ENCODE data around the gene ASIC4.

ASIC4 gene

GRCh38 chr2:219502618-219503017, 11.7 kb upstream of the ASIC4 start:
- H3K36me3 ChIP-seq (ENCODE audit: insufficient read depth, low read depth, low read length) = peaks cover 10% of the 10 kb centered on the region; the same call in 1 of the 2 replicates
- H3K27me3 ChIP-seq (ENCODE audit: insufficient read depth, low read length) = peaks cover 5% of the 10 kb centered on the region
- peaks cover 28% of the 10 kb centered on the region; the same call in 1 of the 2 replicates for H3K4me1 ChIP-seq (ENCODE audit: insufficient read depth, low read length)
- H3K9ac ChIP-seq (ENCODE audit: low read depth, low read length) = no peak overlapping the region
- H3K4me3 ChIP-seq (ENCODE audit: low read length) = no peak overlapping the region
- no peak overlapping the region for H3K27ac ChIP-seq (ENCODE audit: low read length)
- no peaks in the 10 kb centered on the region for H3K9me3 ChIP-seq (ENCODE audit: insufficient read depth, low read depth, low read length)

- H3K9me3 ChIP-seq (ENCODE audit: insufficient read depth, low read depth, low read length) = no peaks in the 10 kb centered on the region
- H3K9ac ChIP-seq (ENCODE audit: low read depth, low read length) = no peak overlapping the region; the same call in 1 of the 2 replicates
- H3K27me3 ChIP-seq (ENCODE audit: insufficient read depth, low read length) = peaks cover 7% of the 10 kb centered on the region; the same call in 1 of the 2 replicates
- H3K4me1 ChIP-seq (ENCODE audit: insufficient read depth, low read length) = peaks cover 28% of the 10 kb centered on the region; the same call in 1 of the 2 replicates
- H3K27ac ChIP-seq (ENCODE audit: low read length) = no peak overlapping the region
- no peak overlapping the region for H3K4me3 ChIP-seq (ENCODE audit: low read length)
- peaks cover 10% of the 10 kb centered on the region; the same call in 1 of the 2 replicates for H3K36me3 ChIP-seq (ENCODE audit: insufficient read depth, low read depth, low read length)
These were observed 8.7 kb upstream of the ASIC4 start for GRCh38 chr2:219505585-219505984.

- peak overlapping the region; percentile 69; the same call in 1 of the 2 replicates for H3K9ac ChIP-seq (ENCODE audit: low read depth, low read length)
These were observed 8.0 kb upstream of the ASIC4 start for GRCh38 chr2:219506153-219506801.

GRCh38 chr2:219506802-219507526, 7.3 kb upstream of the ASIC4 start:
- peaks cover 10% of the 10 kb centered on the region; the same call in 1 of the 2 replicates for H3K36me3 ChIP-seq (ENCODE audit: insufficient read depth, low read depth, low read length)
- peaks cover 21% of the 10 kb centered on the region for H3K27me3 ChIP-seq (ENCODE audit: insufficient read depth, low read length)
- H3K4me1 ChIP-seq (ENCODE audit: insufficient read depth, low read length) = peaks cover 31% of the 10 kb centered on the region; the same call in 1 of the 2 replicates
- H3K9me3 ChIP-seq (ENCODE audit: insufficient read depth, low read depth, low read length) = no peaks in the 10 kb centered on the region
- peak overlapping the region; percentile 69; the same call in 1 of the 2 replicates for H3K9ac ChIP-seq (ENCODE audit: low read depth, low read length)
- H3K4me3 ChIP-seq (ENCODE audit: low read length) = peak overlapping the region; percentile 37; the same call in 1 of the 2 replicates
- peak overlapping the region; percentile 97 for H3K27ac ChIP-seq (ENCODE audit: low read length)

More at GRCh38 chr2:219506153-219506801, 8.0 kb upstream of the ASIC4 start:
- H3K27ac ChIP-seq (ENCODE audit: low read length) = peak overlapping the region; percentile 97
- H3K36me3 ChIP-seq (ENCODE audit: insufficient read depth, low read depth, low read length) = peaks cover 10% of the 10 kb centered on the region; the same call in 1 of the 2 replicates
- no peaks in the 10 kb centered on the region for H3K9me3 ChIP-seq (ENCODE audit: insufficient read depth, low read depth, low read length)
- H3K27me3 ChIP-seq (ENCODE audit: insufficient read depth, low read length) = peaks cover 14% of the 10 kb centered on the region; the same call in 1 of the 2 replicates
- peaks cover 29% of the 10 kb centered on the region; the same call in 1 of the 2 replicates for H3K4me1 ChIP-seq (ENCODE audit: insufficient read depth, low read length)
- peak overlapping the region; percentile 37; the same call in 1 of the 2 replicates for H3K4me3 ChIP-seq (ENCODE audit: low read length)

- Histone ChIP-seq H3K27ac (ENCODE audit: low read length) (peak overlapping the region; percentile 97), H3K4me3 (ENCODE audit: low read length) (peak overlapping the region; percentile 37; the same call in 1 of the 2 replicates), H3K36me3 (ENCODE audit: insufficient read depth, low read depth, low read length) (peaks cover 10% of the 10 kb centered on the region; the same call in 1 of the 2 replicates), H3K9me3 (ENCODE audit: insufficient read depth, low read depth, low read length) (no peaks in the 10 kb centered on the region), H3K27me3 (ENCODE audit: insufficient read depth, low read length) (peaks cover 30% of the 10 kb centered on the region), H3K9ac (ENCODE audit: low read depth, low read length) (peak overlapping the region; percentile 69; the same call in 1 of the 2 replicates), H3K4me1 (ENCODE audit: insufficient read depth, low read length) (peaks cover 33% of the 10 kb centered on the region; the same call in 1 of the 2 replicates)
These were observed 6.5 kb upstream of the ASIC4 start for GRCh38 chr2:219507581-219508443.

- peaks cover 36% of the 10 kb centered on the region; the same call in 1 of the 2 replicates for H3K4me1 ChIP-seq (ENCODE audit: insufficient read depth, low read length)
- H3K27me3 ChIP-seq (ENCODE audit: insufficient read depth, low read length) = peaks cover 35% of the 10 kb centered on the region
- peaks cover 10% of the 10 kb centered on the region; the same call in 1 of the 2 replicates for H3K36me3 ChIP-seq (ENCODE audit: insufficient read depth, low read depth, low read length)
- no peak overlapping the region for H3K27ac ChIP-seq (ENCODE audit: low read length)
- H3K9ac ChIP-seq (ENCODE audit: low read depth, low read length) = no peak overlapping the region
- H3K9me3 ChIP-seq (ENCODE audit: insufficient read depth, low read depth, low read length) = no peaks in the 10 kb centered on the region
- H3K4me3 ChIP-seq (ENCODE audit: low read length) = no peak overlapping the region
These were observed 5.9 kb upstream of the ASIC4 start for GRCh38 chr2:219508444-219508734.

GRCh38 chr2:219508971-219509779, 5.1 kb upstream of the ASIC4 start:
- H3K9me3 ChIP-seq (ENCODE audit: insufficient read depth, low read depth, low read length) = no peaks in the 10 kb centered on the region
- H3K9ac ChIP-seq (ENCODE audit: low read depth, low read length) = peak overlapping the region; percentile 42; the same call in 1 of the 2 replicates
- H3K27ac ChIP-seq (ENCODE audit: low read length) = no peak overlapping the region
- H3K4me3 ChIP-seq (ENCODE audit: low read length) = peak overlapping the region; percentile 68; the same call in 1 of the 2 replicates
- peaks cover 43% of the 10 kb centered on the region for H3K27me3 ChIP-seq (ENCODE audit: insufficient read depth, low read length)
- H3K4me1 ChIP-seq (ENCODE audit: insufficient read depth, low read length) = peaks cover 37% of the 10 kb centered on the region; the same call in 1 of the 2 replicates
- H3K36me3 ChIP-seq (ENCODE audit: insufficient read depth, low read depth, low read length) = peaks cover 4% of the 10 kb centered on the region; the same call in 1 of the 2 replicates

- Histone ChIP-seq H3K36me3 (ENCODE audit: insufficient read depth, low read depth, low read length) (no peaks in the 10 kb centered on the region; the same call in 1 of the 2 replicates), H3K9ac (ENCODE audit: low read depth, low read length) (peak overlapping the region; percentile 42; the same call in 1 of the 2 replicates), H3K4me3 (ENCODE audit: low read length) (peak overlapping the region; percentile 68), H3K27ac (ENCODE audit: low read length) (no peak overlapping the region), H3K27me3 (ENCODE audit: insufficient read depth, low read length) (peaks cover 51% of the 10 kb centered on the region), H3K4me1 (ENCODE audit: insufficient read depth, low read length) (peaks cover 37% of the 10 kb centered on the region; the same call in 1 of the 2 replicates), H3K9me3 (ENCODE audit: insufficient read depth, low read depth, low read length) (no peaks in the 10 kb centered on the region)
These were observed 4.3 kb upstream of the ASIC4 start for GRCh38 chr2:219509780-219510511.

GRCh38 chr2:219510512-219511135, 3.7 kb upstream of the ASIC4 start:
- Histone ChIP-seq H3K9me3 (ENCODE audit: insufficient read depth, low read depth, low read length) (no peaks in the 10 kb centered on the region), H3K27me3 (ENCODE audit: insufficient read depth, low read length) (peaks cover 58% of the 10 kb centered on the region), H3K9ac (ENCODE audit: low read depth, low read length) (no peak overlapping the region), H3K27ac (ENCODE audit: low read length) (no peak overlapping the region), H3K36me3 (ENCODE audit: insufficient read depth, low read depth, low read length) (no peaks in the 10 kb centered on the region), H3K4me3 (ENCODE audit: low read length) (peak overlapping the region; percentile 68; the same call in 1 of the 2 replicates), H3K4me1 (ENCODE audit: insufficient read depth, low read length) (peaks cover 37% of the 10 kb centered on the region; the same call in 1 of the 2 replicates)
